HepG2 (cell line): ENCODE results near the gene VAMP2. TPM values are rescaled to one million over a fixed set of nuclear protein-coding genes. Genes with fewer than 3 reads are reported as not detected.

ENCODE experiments used
- ASH2L ChIP-seq: fragments of 300-600, 200-600 bp; sonication (generic); IDR thresholded peaks from 2 replicates; pipeline ENCODE4 v1.7.0; 2017; ENCODE audit warnings: low read depth, mild to moderate bottlenecking, moderate library complexity, mixed read lengths, low read length; ENCODE audit not compliant: insufficient read length
- ELF4 ChIP-seq: sonication (generic); formaldehyde crosslinking; IDR thresholded peaks from 2 replicates; pipeline ENCODE4 v1.5.0; 2020; ENCODE audit warnings: missing genetic modification reagents, mild to moderate bottlenecking, moderate library complexity, borderline replicate concordance
- FOXO4 ChIP-seq: sonication (generic); formaldehyde crosslinking; conservative IDR thresholded peaks from 2 replicates; pipeline ENCODE4 v1.8.1; 2023; ENCODE audit warnings: missing genetic modification reagents
- GPN1 ChIP-seq: sonication (generic); formaldehyde crosslinking; IDR thresholded peaks from 2 replicates; pipeline ENCODE4 v1.5.1; 2020; ENCODE audit warnings: missing genetic modification reagents, borderline replicate concordance
- MED8 ChIP-seq: sonication (generic); formaldehyde crosslinking; IDR thresholded peaks from 2 replicates; pipeline ENCODE4 v1.8.1; 2023; ENCODE audit warnings: mild to moderate bottlenecking, missing genetic modification reagents; ENCODE audit not compliant: insufficient replicate concordance
- MIER2 ChIP-seq: IDR thresholded peaks from 2 replicates; pipeline ENCODE4 v1.6.1; 2016; ENCODE audit warnings: missing biosample characterization, missing genetic modification reagents
- MYC ChIP-seq: sonication (generic); formaldehyde crosslinking; IDR thresholded peaks from 2 replicates; pipeline ENCODE4 v1.9.0; 2021; ENCODE audit warnings: missing genetic modification reagents, borderline replicate concordance
- NPAS2 ChIP-seq: sonication (generic); formaldehyde crosslinking; IDR thresholded peaks from 2 replicates; pipeline ENCODE4 v1.8.0; 2022; ENCODE audit warnings: mild to moderate bottlenecking, missing genetic modification reagents, borderline replicate concordance
- PRDM15 ChIP-seq: sonication (generic); formaldehyde crosslinking; IDR thresholded peaks from 2 replicates; pipeline ENCODE4 v1.4.0; 2020; ENCODE audit warnings: missing genetic modification reagents
- YEATS2 ChIP-seq: sonication (generic); formaldehyde crosslinking; IDR thresholded peaks from 2 replicates; pipeline ENCODE4 v1.4.0; 2020; ENCODE audit warnings: missing genetic modification reagents, borderline replicate concordance
- YY1 ChIP-seq: IDR thresholded peaks from 2 replicates; pipeline ENCODE4 v1.6.1; 2011; ENCODE audit warnings: low read length, low read depth, moderate library complexity, mild to moderate bottlenecking; ENCODE audit not compliant: insufficient read depth, insufficient replicate concordance
- ZBTB10 ChIP-seq: sonication (generic); formaldehyde crosslinking; IDR thresholded peaks from 2 replicates; pipeline ENCODE4 v1.4.0; 2020; ENCODE audit warnings: missing genetic modification reagents, borderline replicate concordance
- ZEB1 ChIP-seq: IDR thresholded peaks from 2 replicates; pipeline ENCODE4 v1.6.1; 2012; ENCODE audit warnings: mild to moderate bottlenecking, low read depth, inconsistent platforms; ENCODE audit not compliant: insufficient replicate concordance
- ZFP37 ChIP-seq: sonication (generic); formaldehyde crosslinking; IDR thresholded peaks from 2 replicates; pipeline ENCODE4 v1.4.0; 2020; ENCODE audit warnings: missing genetic modification reagents, borderline replicate concordance
- ZNF264 ChIP-seq: sonication (generic); formaldehyde crosslinking; IDR thresholded peaks from 2 replicates; pipeline ENCODE4 v1.4.0; 2020; ENCODE audit warnings: missing genetic modification reagents
- ZNF414 ChIP-seq: sonication (generic); formaldehyde crosslinking; IDR thresholded peaks from 2 replicates; pipeline ENCODE4 v1.5.0; 2020; ENCODE audit warnings: missing genetic modification reagents
- ZNF432 ChIP-seq: sonication (generic); formaldehyde crosslinking; IDR thresholded peaks from 2 replicates; pipeline ENCODE4 v1.5.0; 2020; ENCODE audit warnings: missing genetic modification reagents, mild to moderate bottlenecking, borderline replicate concordance
- ZNF776 ChIP-seq: sonication (generic); formaldehyde crosslinking; IDR thresholded peaks from 2 replicates; pipeline ENCODE4 v1.4.0; 2020; ENCODE audit warnings: mild to moderate bottlenecking, missing genetic modification reagents
- ZNF777 ChIP-seq: sonication (generic); formaldehyde crosslinking; IDR thresholded peaks from 2 replicates; pipeline ENCODE4 v1.4.0; 2020; ENCODE audit warnings: missing genetic modification reagents
- ZNF839 ChIP-seq: sonication (generic); formaldehyde crosslinking; IDR thresholded peaks from 2 replicates; pipeline ENCODE4 v1.4.0; 2020; ENCODE audit warnings: missing genetic modification reagents, mild to moderate bottlenecking, borderline replicate concordance
- polyA plus RNA-seq, 8 experiments: library from polyadenylated mRNA; depleted of rRNA in 3 of 8; stranded (reverse) in 7 of 8; unstranded in 1 of 8; fragments of >200 nt; fragmentation: Illumina TruSeq in 4 of 8; extraction: Trizol in 4 of 8; gene quantifications; 2 replicates each; pipeline versions ENCODE4 v1.2.1 to v1.2.3, GENCODE V29; 2011 to 2016; ENCODE audit warnings: low read depth in 4 of 8, missing spikeins in 1 of 8, mixed read lengths in 1 of 8; ENCODE audit not compliant: insufficient read depth in 1 of 8
- total RNA-seq, 5 experiments: library from RNA; depleted of rRNA; stranded (reverse); fragments of >200 nt; fragmentation: Illumina TruSeq; extraction: Trizol; gene quantifications; 2 replicates each; pipeline ENCODE4 v1.2.3, GENCODE V29; 2016; ENCODE audit warnings: low read depth in 1 of 5

Gene VAMP2
- total and polyA plus RNA-seq, 2 of the 13 experiments (the other 11 are each of a cell fraction or from before 2014, with no cell fraction given), result 3.9 to 17.2 TPM

- no peak for TF ChIP-seq PRDM15 (CRISPR knock-in tag)
- 0 out of 2 replicates have a peak, but pooled peaks have one; percentile 22 for TF ChIP-seq ZFP37 (CRISPR knock-in tag)
- TF ChIP-seq ZNF777 (CRISPR knock-in tag), result peak; percentile 58; the same call in 1 of the 2 replicates
- no peak for TF ChIP-seq ZNF414 (CRISPR knock-in tag)
- TF ChIP-seq ASH2L, result peak; percentile 3
- TF ChIP-seq GPN1, result no peak
- peak; percentile 50 for TF ChIP-seq ZEB1
- no peak; the same call in 1 of the 2 replicates for TF ChIP-seq YEATS2 (CRISPR knock-in tag)
- TF ChIP-seq ZBTB10 (CRISPR knock-in tag), result no peak
- TF ChIP-seq NPAS2 (CRISPR knock-in tag), result no peak
- no peak for TF ChIP-seq ZNF432 (CRISPR knock-in tag)
- no peak for TF ChIP-seq ZNF264 (CRISPR knock-in tag)
- peak; percentile 44; the same call in 1 of the 2 replicates for TF ChIP-seq ZNF776 (CRISPR knock-in tag)
- TF ChIP-seq MIER2, result no peak
- TF ChIP-seq MED8 (CRISPR knock-in tag), result peak; percentile 28
- no peak for TF ChIP-seq FOXO4
- no peak for TF ChIP-seq ZNF839 (CRISPR knock-in tag)
- TF ChIP-seq ELF4, result no peak
- TF ChIP-seq YY1, result peak; percentile 14
- TF ChIP-seq MYC, result peak; percentile 88; the same call in 1 of the 2 replicates
Observed at GRCh38 chr17:8209907-8210760, 47.4 kb upstream of the VAMP2 start, which contains the start of gene AURKB (continued).
